BE2C (cell line): ENCODE results near the gene RPL18.

Source experiments
- DNase-seq: peaks from one replicate; pipeline ENCODE4 v3.0.0-alpha.2; 2020
- H3K27me3 ChIP-seq: fragments of 250-450 bp; sonication (Bioruptor Pico); 2 replicates; pipeline ENCODE4 v1.5.1; 2020; ENCODE audit warnings: mild to moderate bottlenecking
- H3K36me3 ChIP-seq: fragments of 250-450 bp; sonication (Bioruptor Pico); 2 replicates; pipeline ENCODE4 v1.5.1; 2020; ENCODE audit warnings: mild to moderate bottlenecking
- H3K4me1 ChIP-seq: fragments of 250-450 bp; sonication (Bioruptor Pico); 2 replicates; pipeline ENCODE4 v1.5.1; 2020
- H3K4me3 ChIP-seq: 2 replicates; pipeline ENCODE4 v1.5.1; 2011; ENCODE audit warnings: low read depth, low read length
- H3K9me3 ChIP-seq: fragments of 250-450 bp; sonication (Bioruptor Pico); 2 replicates; pipeline ENCODE4 v1.5.1; 2020
- TF ChIP-seq, protein P1 (sequence below): IDR thresholded peaks from 2 replicates; pipeline ENCODE4 v1.5.1; 2012; ENCODE audit warnings: mild to moderate bottlenecking, low read depth, low read length

Gene RPL18

DNA sequence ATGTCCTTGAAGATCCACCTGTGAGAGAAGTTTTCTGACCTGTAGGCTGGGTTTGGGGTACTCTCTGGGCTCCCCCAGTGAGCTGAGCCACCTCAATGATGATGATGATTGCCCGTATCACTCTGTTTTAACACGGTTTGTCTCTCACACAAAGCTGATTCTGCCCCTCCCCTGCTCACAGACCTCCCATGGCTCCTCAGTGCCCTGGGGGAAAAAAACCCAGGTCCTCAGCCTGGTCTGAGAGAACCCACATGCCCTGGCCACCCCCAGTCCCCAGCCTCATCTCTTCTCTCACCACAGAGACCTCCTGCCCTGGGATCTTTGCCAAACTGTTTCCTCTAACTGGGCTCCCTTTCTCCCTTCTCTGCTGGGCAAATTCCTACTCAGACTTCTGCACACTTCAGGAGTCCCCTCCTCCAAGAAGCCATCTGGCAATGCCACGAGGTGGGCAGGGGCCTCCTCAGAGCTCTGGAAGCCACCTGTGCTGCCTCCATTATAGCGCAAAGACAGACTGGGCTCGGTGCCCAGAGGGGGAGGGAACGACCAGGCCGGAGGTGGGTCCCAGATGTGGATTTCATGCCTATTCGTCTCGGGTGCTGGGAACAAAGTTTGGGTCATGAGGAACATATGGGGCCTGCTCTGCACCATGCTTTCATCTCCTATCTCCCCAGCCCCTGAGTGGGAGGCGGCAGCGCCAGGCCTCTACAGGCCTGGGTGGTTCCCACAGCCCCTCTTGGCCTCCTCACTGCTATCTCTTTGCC, 35.5 kb upstream of the RPL18 start:
- H3K4me1 ChIP-seq = no peaks in the 10 kb centered on the region; the same call in 1 of the 2 replicates

GRCh38 chr19:48651683-48652048, 32.7 kb upstream of the RPL18 start:
- Histone ChIP-seq H3K9me3 (no peaks in the 10 kb centered on the region), H3K4me1 (no peaks in the 10 kb centered on the region; the same call in 1 of the 2 replicates), H3K36me3 (no peaks in the 10 kb centered on the region), H3K27me3 (no peaks in the 10 kb centered on the region), H3K4me3 (no peak overlapping the region)
- no peak for DNase-seq
- TF ChIP-seq, protein P1, sequence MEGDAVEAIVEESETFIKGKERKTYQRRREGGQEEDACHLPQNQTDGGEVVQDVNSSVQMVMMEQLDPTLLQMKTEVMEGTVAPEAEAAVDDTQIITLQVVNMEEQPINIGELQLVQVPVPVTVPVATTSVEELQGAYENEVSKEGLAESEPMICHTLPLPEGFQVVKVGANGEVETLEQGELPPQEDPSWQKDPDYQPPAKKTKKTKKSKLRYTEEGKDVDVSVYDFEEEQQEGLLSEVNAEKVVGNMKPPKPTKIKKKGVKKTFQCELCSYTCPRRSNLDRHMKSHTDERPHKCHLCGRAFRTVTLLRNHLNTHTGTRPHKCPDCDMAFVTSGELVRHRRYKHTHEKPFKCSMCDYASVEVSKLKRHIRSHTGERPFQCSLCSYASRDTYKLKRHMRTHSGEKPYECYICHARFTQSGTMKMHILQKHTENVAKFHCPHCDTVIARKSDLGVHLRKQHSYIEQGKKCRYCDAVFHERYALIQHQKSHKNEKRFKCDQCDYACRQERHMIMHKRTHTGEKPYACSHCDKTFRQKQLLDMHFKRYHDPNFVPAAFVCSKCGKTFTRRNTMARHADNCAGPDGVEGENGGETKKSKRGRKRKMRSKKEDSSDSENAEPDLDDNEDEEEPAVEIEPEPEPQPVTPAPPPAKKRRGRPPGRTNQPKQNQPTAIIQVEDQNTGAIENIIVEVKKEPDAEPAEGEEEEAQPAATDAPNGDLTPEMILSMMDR = no peak

More for the DNA sequence above, 35.5 kb upstream of the RPL18 start:
- TF ChIP-seq, protein P1 = no peak
- Histone ChIP-seq H3K9me3 (no peaks in the 10 kb centered on the region), H3K4me3 (no peak overlapping the region), H3K27me3 (no peaks in the 10 kb centered on the region), H3K36me3 (no peaks in the 10 kb centered on the region)
- DNase-seq = peak; percentile 75

- Histone ChIP-seq H3K9me3 (no peaks in the 10 kb centered on the region), H3K4me3 (no peak overlapping the region)
Observed at GRCh38 chr19:48650974-48651682, 32.1 kb upstream of the RPL18 start.

GRCh38 chr19:48648134-48648533, 29.2 kb upstream of the RPL18 start:
- TF ChIP-seq, protein P1 = no peak
- Histone ChIP-seq H3K4me3 (no peak overlapping the region), H3K4me1 (no peaks in the 10 kb centered on the region), H3K27me3 (no peaks in the 10 kb centered on the region), H3K9me3 (no peaks in the 10 kb centered on the region), H3K36me3 (no peaks in the 10 kb centered on the region)
- no peak for DNase-seq

More at GRCh38 chr19:48650974-48651682, 32.1 kb upstream of the RPL18 start:
- no peaks in the 10 kb centered on the region for H3K27me3 ChIP-seq
- H3K4me1 ChIP-seq = no peaks in the 10 kb centered on the region; the same call in 1 of the 2 replicates
- no peak for DNase-seq
- H3K36me3 ChIP-seq = no peaks in the 10 kb centered on the region
- TF ChIP-seq, protein P1 = no peak

DNA sequence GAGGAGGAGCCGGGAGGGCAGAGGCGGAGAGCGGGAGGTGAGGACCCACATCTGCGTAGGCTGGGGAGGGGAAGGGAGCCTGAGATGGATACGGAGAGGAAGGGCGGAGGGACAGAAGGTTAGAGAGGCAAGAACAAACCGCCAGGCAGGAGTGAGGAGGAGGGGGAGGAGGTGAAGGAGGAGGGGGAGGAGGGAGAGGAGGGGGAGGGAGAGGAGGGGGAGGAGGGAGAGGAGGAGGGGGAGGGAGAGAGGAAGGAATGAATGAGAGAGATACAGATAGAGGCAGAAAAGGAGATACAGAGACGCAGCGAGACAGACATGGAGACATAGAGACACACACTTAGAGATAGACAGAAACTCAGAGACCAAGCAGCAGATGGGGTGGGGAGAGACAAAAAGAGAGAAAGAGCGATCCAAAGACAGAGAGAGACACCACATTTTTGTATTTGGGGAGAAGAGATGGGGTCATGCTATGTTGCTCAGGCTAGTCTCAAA, 27.8 kb upstream of the RPL18 start:
- no peaks in the 10 kb centered on the region for H3K36me3 ChIP-seq
- DNase-seq = no peak
- H3K9me3 ChIP-seq = no peaks in the 10 kb centered on the region
- no peaks in the 10 kb centered on the region for H3K4me1 ChIP-seq
- TF ChIP-seq, protein P1 = no peak
- H3K4me3 ChIP-seq = peak overlapping the region; percentile 69
- no peaks in the 10 kb centered on the region for H3K27me3 ChIP-seq
